ENCODE data around the gene CALML4.
"Not testable (repeated sequence)": the region's sequence is repeated elsewhere in the genome, so short reads cannot be mapped to it uniquely, and the experiment has no call there.

CALML4 gene

DNA sequence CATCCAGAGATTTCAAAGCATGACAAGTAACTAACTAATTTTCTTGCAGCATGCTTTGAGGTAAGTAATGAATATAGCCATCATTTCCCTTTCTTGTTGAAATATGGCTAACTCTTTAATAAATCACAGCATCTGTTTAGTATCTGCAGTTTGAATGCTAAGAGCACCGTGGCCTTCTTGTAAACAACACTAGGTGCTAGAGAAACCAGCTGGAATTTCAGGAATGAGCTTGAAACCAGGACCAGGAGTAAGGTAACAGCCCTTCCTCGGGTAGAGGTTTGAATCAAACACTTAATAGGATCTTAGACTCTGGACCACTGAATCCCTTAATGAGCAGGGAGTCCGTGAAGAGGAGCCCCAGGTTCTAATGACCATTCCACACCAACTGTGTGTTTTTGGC, 13.6 kb downstream of the CALML4 start:
- no peak for DNase-seq (ENCODE audit: low read depth in 2 of 2)

DNA sequence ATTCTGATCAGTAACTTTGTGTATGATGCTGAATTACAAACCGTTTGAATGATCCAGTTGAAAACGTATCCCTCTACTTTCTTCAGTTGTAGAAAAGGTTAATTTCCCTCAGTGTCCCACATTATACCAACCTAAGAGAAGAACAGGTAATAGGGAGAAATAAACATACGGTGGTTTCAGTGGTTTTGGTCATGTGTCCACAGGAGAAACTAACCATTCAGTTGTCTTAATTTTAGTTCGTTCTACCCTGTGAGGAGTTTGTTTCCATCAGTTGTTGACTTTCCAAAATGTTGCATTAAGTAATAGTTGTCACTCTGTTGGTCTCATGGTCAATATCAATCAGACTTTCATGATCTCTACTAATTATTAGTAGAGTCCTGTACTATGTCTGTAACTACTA, 15.1 kb downstream of the CALML4 start:
- no peak for DNase-seq (ENCODE audit: low read depth in 2 of 2)

GRCh38 chr15:68188647-68189046, 16.5 kb downstream of the CALML4 start:
- no peak for DNase-seq (ENCODE audit: low read depth in 2 of 2)

GRCh38 chr15:68187559-68187958, 17.6 kb downstream of the CALML4 start:
- DNase-seq (ENCODE audit: low read depth in 2 of 2) = no peak

- no peak for DNase-seq (ENCODE audit: low read depth in 2 of 2)
Observed at GRCh38 chr15:68186671-68187397, 18.3 kb downstream of the CALML4 start.

- DNase-seq (ENCODE audit: low read depth in 2 of 2) = no peak
Observed at GRCh38 chr15:68184616-68185480, 20.3 kb downstream of the CALML4 start.

DNA sequence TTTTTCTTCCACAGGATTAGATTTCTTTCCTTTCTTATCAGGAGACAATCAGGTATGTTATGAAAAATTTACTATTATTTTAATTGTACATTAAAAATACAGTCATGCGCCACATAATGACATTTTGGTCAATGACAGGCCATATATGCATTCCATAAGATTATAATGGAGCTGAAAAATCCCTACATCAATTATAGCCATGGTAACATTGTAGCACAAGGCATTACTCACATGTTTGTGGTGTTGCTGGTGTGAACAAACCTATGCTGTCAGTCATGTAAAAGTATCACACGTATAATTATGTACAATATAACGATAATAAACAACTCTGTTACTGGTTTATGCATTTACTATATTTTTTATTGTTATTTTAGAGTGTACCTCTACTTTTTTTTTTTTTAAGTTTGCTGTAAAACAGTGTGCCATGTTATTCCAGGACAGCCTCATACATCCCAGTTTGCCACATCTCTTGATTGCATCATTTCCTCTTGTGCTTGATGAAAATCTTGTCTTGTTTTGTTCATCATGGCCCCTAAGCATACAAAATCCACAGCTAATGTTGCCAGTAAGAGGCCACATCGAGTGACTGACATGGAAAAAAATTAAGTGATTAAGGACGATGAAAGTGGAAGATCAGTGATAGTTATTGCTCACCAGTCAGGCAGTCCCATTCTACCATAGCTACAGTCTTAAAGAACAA, 21.4 kb downstream of the CALML4 start:
- no peak for DNase-seq (ENCODE audit: low read depth in 2 of 2)

DNA sequence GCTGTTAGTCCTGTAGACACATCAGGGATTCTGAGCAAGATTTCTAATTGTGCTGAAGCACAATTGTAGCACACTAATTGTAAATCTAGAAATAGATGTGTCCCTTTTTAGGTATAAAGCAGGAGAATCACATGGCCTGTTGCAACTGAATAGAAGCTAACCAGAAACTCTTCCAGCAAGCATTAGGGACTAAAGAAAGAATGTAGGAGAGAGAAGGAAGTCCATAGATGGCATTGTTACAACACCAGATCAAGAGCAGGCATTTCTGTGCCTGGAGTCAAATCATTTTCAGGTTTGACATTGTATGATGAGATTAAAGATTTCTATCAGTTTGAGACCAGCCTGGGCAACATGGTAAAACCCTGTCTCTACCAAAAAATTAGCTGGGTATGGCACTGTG, 27.4 kb downstream of the CALML4 start:
- no peak for DNase-seq (ENCODE audit: low read depth in 2 of 2)

DNA sequence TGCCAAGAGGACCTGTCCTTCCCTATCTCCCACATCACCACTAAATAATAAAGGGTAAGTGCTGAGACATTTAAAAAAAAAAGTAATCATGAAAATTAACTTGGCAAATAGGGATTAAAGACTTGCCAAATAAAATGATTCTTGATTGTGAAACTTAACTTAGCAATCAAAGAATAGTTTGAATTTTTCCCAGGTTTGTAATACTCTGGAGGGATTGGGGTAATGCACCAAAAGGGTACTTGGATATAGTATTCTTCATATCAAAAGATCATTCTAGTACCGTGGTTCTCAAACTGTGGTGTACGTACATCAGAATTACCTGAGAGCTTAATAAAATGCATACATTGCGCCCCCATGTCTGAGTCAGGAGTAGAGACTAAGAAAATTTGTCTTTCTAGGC, 28.5 kb downstream of the CALML4 start:
- DNase-seq (ENCODE audit: low read depth in 2 of 2) = no peak

DNA sequence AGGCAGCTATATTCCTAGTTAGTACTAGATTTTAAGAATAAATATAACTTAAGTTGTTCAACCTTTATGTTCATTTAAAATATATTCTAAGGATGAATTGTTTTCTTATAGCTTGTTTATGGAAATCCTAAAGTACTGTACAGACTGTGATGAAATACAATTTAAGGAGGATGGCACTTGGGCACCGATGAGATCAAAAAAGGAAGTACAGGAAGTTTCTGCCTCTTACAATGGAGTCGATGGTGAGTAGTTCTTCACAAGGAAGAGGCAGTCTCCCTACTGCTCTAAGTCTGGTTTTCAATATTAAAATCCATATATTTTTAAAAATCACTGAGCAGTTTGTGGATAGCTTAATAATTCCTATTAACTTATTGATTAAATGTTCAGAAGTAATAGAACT, 29.6 kb downstream of the CALML4 start:
- DNase-seq (ENCODE audit: low read depth in 2 of 2) = no peak

- no peak for DNase-seq (ENCODE audit: low read depth in 2 of 2)
Observed at GRCh38 chr15:68173119-68173518, 32.0 kb downstream of the CALML4 start.

DNA sequence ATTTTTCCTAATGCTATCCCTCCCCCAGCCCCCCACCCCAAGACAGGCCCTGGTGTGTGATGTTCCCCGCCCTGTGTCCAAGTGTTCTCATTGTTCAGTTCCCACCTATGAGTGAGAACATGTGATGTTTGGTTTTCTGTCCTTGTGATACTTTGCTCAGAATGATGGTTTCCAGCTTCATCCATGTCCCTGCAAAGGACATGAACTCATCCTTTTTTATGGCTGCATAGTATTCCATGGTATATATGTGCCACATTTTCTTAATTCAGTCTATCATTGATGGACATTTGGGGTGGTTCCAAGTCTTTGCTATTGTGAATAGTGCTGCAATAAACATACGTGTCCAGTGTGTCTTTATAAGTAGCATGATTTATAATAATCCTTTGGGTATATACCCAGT, 33.1 kb downstream of the CALML4 start:
- DNase-seq (ENCODE audit: low read depth in 2 of 2) = not testable (repeated sequence)

GRCh38 chr15:68166847-68167246, 38.3 kb downstream of the CALML4 start:
- DNase-seq (ENCODE audit: low read depth in 2 of 2) = no peak

DNA sequence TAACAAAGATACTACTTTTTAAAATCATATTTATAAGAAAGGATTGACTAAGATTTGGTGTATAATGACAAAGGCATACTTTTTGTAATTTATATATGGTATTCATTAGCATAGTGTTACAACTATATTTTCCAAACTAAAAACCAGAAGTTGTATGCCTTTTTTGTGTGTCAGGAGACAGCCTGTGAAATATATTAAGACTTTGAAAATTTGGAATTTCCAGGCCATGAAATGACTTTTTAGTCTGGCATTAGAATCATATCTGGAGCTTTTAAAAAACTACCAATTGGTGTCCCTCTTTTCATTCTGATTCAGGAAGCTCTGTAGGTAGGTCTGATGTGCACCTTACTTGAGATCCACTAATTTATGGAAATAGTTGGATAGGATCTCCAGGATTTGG, 41.9 kb downstream of the CALML4 start:
- DNase-seq (ENCODE audit: low read depth in 2 of 2) = no peak

DNA sequence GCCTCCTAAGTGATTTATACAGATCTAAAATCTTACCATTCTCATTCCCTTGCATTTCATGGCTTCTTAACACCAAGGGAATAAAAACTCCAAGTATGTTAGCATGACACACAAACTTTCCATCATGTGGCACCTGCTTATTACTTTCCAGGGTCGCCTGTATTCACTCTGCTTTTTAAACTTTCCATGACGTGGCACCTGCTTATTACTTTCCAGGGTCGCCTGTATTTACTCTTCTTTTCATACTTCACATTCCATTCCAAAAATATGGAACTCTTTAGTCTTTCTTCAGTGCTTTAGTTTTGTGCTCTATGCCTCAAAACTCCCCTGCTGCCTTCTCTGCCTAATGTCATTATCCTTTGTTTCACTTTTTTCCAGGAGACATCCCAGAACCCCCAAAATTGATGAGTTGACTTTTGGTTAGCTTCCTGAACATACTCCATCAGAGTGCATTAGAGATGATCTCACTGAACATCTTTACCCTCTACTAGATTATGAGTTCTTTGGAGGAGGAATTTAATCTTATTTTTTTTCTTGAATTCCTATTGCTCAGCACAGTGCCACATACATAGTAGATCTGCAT, 47.0 kb downstream of the CALML4 start:
- DNase-seq (ENCODE audit: low read depth in 2 of 2) = no peak

DNA sequence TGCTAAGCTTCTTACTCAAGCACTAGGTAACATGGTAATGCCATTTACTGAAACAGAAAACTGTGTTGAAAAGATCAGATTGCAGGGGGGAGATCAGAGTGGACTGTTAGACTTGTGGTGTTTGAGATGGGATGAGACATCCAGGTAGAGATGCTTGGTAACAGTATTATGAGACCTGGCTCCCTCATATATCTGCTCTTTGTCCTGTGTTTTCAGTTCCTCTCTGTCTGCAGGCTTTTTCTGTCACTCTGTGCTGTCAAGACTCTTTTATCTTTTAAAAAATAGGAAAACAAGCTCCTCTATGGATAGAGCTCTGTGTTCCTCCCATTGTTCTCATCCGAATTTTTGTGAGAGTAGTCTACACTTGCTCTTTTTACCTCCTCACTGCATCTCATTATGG, 48.1 kb downstream of the CALML4 start:
- no peak for DNase-seq (ENCODE audit: low read depth in 2 of 2)

DNA sequence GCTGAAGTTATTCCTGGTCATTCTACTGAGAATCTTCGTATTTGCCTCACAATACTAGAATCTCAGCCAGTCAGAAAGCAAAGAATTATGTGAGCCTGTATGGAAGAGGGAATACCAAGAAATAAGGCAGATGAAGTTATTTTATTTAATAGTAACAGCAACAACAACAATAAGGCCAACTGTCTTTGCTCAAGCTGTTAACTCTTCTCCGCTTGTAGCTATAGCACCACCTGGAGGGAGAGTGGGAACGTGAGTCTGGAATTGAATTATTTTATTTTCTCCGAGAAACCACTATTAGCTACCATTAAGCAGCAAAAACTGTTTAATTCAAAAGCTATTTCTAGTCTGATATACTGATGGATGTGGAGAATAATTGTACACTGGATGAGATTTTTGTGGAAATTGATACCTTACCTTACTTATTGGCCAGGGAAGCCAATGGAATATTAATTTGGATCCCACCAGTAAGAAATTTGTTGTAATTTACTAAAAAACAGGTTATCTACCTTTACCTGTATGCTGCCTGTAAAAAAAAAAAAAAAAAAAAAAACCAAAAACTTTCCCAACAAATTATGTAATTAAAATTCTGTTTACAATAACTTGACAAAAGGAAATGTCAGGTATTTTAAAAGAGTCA, 50.1 kb downstream of the CALML4 start:
- DNase-seq (ENCODE audit: low read depth in 2 of 2) = no peak

GRCh38 chr15:68152342-68152741, 52.8 kb downstream of the CALML4 start:
- no peak for DNase-seq (ENCODE audit: low read depth in 2 of 2)

GRCh38 chr15:68151277-68151676, 53.9 kb downstream of the CALML4 start:
- DNase-seq (ENCODE audit: low read depth in 2 of 2) = no peak

DNA sequence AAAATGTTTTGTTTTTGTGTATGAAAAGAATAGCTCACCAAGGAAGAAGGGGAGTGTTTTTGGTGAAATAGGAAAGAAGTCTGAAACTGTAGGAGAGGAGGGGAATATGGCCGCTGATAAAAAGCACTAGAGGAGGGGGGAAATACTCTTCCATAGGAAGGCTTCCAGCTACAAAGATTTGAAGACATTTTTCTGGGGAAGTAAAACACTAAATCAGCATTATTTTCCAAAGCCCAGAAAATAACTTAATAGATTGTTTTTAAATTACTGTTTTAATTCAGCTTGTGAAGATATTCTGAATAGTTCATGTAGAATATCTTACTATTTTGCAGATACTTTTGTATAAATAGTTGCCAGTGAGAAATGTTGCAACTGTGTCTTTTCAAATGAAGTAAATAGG, 54.9 kb downstream of the CALML4 start:
- no peak for DNase-seq (ENCODE audit: low read depth in 2 of 2)

DNA sequence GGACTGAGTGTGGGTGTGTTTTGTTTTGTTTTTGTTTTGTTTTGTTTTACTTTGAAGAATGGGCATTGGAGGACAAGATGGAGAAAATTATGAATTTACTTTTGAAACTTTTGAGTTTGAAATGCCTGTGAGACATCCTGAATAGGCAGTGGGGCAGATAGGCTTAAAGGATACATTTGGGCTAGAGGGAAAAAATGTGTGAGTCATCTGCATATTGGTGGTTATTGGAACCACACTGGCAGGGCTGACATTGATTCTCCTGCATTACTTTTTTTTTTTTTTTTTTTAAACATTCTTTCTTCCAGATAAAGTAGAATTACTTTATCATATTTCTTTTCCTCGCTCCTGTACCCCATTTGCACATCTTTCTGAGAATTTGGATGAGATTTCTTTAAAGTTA, 56.1 kb downstream of the CALML4 start:
- DNase-seq (ENCODE audit: low read depth in 2 of 2) = no peak

DNA sequence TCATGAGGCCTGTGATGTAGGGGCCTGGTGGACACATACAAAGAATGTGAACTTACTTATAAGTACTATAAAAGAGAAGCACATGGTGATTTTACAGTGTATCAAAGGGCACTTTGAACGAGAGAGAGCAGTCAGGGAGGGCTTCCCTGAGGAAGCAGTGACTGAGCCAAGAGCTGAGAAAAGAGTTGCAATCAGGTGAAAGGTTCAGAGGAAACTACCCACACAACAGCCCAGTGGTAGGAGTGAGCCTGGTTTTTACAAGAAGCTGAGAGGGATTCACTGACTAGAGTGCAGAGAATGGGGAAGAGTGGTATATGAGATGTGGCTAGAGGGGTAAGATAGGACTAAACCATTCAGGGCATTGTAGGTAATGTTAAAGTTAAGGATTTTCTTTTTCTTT, 57.1 kb downstream of the CALML4 start:
- DNase-seq (ENCODE audit: low read depth in 2 of 2) = no peak
